OCI-LY1 (cell line): ENCODE data around the gene RPL26.
A peak's percentile ranks its signal among the peaks of the same experiment; 100 is the strongest.

ENCODE experiments used
- H2AFZ ChIP-seq: fragments of 200-600 bp; sonication (generic), shearing (Covaris generic); 2 replicates; pipeline ENCODE4 v1.6.0; 2014; ENCODE audit warnings: antibody characterized with exemption, mild to moderate bottlenecking, low read length
- H3F3A ChIP-seq: fragments of 200-600 bp; sonication (generic), shearing (Covaris generic); 2 replicates; pipeline ENCODE4 v1.6.0; 2014; ENCODE audit warnings: mild to moderate bottlenecking, antibody characterized with exemption, low read length, moderate library complexity; ENCODE audit not compliant: insufficient read depth
- H3K27ac ChIP-seq: fragments of 200-600 bp; sonication (generic); 2 replicates; pipeline ENCODE4 v1.5.1; 2014; ENCODE audit warnings: low read length, mixed run types, mild to moderate bottlenecking, low read depth; ENCODE audit not compliant: poor library complexity, severe bottlenecking
- H3K27me3 ChIP-seq: fragments of 200-600 bp; sonication (generic); 2 replicates; pipeline ENCODE4 v1.6.0; 2014; ENCODE audit warnings: antibody characterized with exemption, mild to moderate bottlenecking, low read length, moderate library complexity; ENCODE audit not compliant: insufficient read depth
- H3K36me3 ChIP-seq: fragments of 200-600 bp; sonication (generic); 2 replicates; pipeline ENCODE4 v1.6.1; 2014; ENCODE audit warnings: mild to moderate bottlenecking, antibody characterized with exemption, low read length, moderate library complexity, mixed read lengths; ENCODE audit not compliant: insufficient read depth
- H3K4me1 ChIP-seq: fragments of 200-600 bp; sonication (generic); 2 replicates; pipeline ENCODE4 v1.5.1; 2014; ENCODE audit warnings: mild to moderate bottlenecking, low read length, moderate library complexity; ENCODE audit not compliant: insufficient read depth, severe bottlenecking
- H3K4me2 ChIP-seq: fragments of 200-600 bp; sonication (generic), shearing (Covaris generic); 2 replicates; pipeline ENCODE4 v1.6.1; 2014; ENCODE audit warnings: low read length
- H3K4me3 ChIP-seq: fragments of 200-600 bp; sonication (generic); 2 replicates; pipeline ENCODE4 v1.5.1; 2014; ENCODE audit warnings: low read length, low read depth, mild to moderate bottlenecking, mixed read lengths; ENCODE audit not compliant: poor library complexity, severe bottlenecking
- H3K79me2 ChIP-seq: fragments of 200-600 bp; shearing (Covaris generic); 2 replicates; pipeline ENCODE4 v1.6.1; 2016; ENCODE audit warnings: mixed run types, low read length, mixed read lengths; ENCODE audit not compliant: insufficient read depth
- H3K9ac ChIP-seq: fragments of 200-600 bp; sonication (generic), shearing (Covaris generic); 2 replicates; pipeline ENCODE4 v1.6.1; 2014; ENCODE audit warnings: mild to moderate bottlenecking, low read length, mixed read lengths
- H3K9me2 ChIP-seq: fragments of 200-600 bp; sonication (generic), shearing (Covaris generic); 2 replicates; pipeline ENCODE4 v1.6.1; 2014; ENCODE audit warnings: low read depth, mild to moderate bottlenecking, low read length, mixed read lengths
- H3K9me3 ChIP-seq: fragments of 200-600 bp; shearing (Covaris generic); 2 replicates; pipeline ENCODE4 v1.6.1; 2014; ENCODE audit warnings: low read length, mixed read lengths
- H4K20me1 ChIP-seq: fragments of 200-600 bp; sonication (generic), shearing (Covaris generic); 2 replicates; pipeline ENCODE4 v1.6.0; 2016; ENCODE audit warnings: mild to moderate bottlenecking, low read length; ENCODE audit not compliant: insufficient read depth
- CTCF ChIP-seq: fragments of 200-600 bp; sonication (generic), shearing (Covaris generic); IDR thresholded peaks from 2 replicates; pipeline ENCODE4 v1.5.1; 2017; ENCODE audit warnings: mild to moderate bottlenecking, antibody characterized with exemption, low read length, moderate library complexity, mixed read lengths
- EZH2 ChIP-seq: fragments of 200-600 bp; sonication (generic), shearing (Covaris generic); IDR thresholded peaks from 2 replicates; pipeline ENCODE4 v1.8.0; 2017; ENCODE audit warnings: borderline replicate concordance, mixed run types, mild to moderate bottlenecking, antibody characterized with exemption, low read length, moderate library complexity, mixed read lengths

RPL26 gene

GRCh38 chr17:8383143-8383822 lies at the start of gene RPL26:
TSS of gene RPL26 (minus strand) at chr17:8383193. CDS start at chr17:8382310, 883 bp downstream.
- peaks cover 44% of the 10 kb centered on the region for H3K36me3 ChIP-seq
- H3K9me2 ChIP-seq = no peaks in the 10 kb centered on the region
- peaks cover 19% of the 10 kb centered on the region for H3K79me2 ChIP-seq
- peak within 1 kb of the TSS; percentile 68; the same call in 1 of the 2 replicates for H2AFZ ChIP-seq
- TF ChIP-seq CTCF = peak; percentile 98
- TF ChIP-seq EZH2 = no peak
- H3K27me3 ChIP-seq = no peaks in the 10 kb centered on the region
- H3K4me2 ChIP-seq = peak within 1 kb of the TSS; percentile 87
- peak within 1 kb of the TSS; percentile 65 for H3K27ac ChIP-seq
- no peaks in the 10 kb centered on the region for H4K20me1 ChIP-seq
- peak within 1 kb of the TSS; percentile 96 for H3K9ac ChIP-seq
- peaks cover 40% of the 10 kb centered on the region for H3K4me1 ChIP-seq
- peak within 1 kb of the TSS; percentile 89 for H3K4me3 ChIP-seq
- 0 out of 2 replicates have a peak, but pooled peaks cover 8% of the 10 kb centered on the region for H3F3A ChIP-seq
- no peaks in the 10 kb centered on the region for H3K9me3 ChIP-seq

- TF ChIP-seq EZH2 (no peak), CTCF (no peak)
- H3K9me3 ChIP-seq = no peaks in the 10 kb centered on the region
- no peak overlapping the region for H3K4me2 ChIP-seq
- peaks cover 4% of the 10 kb centered on the region; the same call in 1 of the 2 replicates for H3K27me3 ChIP-seq
- H2AFZ ChIP-seq = no peak overlapping the region
- no peaks in the 10 kb centered on the region for H4K20me1 ChIP-seq
- no peak overlapping the region for H3K27ac ChIP-seq
- no peak overlapping the region for H3K4me3 ChIP-seq
- H3F3A ChIP-seq = no peaks in the 10 kb centered on the region
- H3K36me3 ChIP-seq = no peaks in the 10 kb centered on the region
- peaks cover 6% of the 10 kb centered on the region for H3K4me1 ChIP-seq
- no peaks in the 10 kb centered on the region for H3K9me2 ChIP-seq
- H3K79me2 ChIP-seq = no peaks in the 10 kb centered on the region
- H3K9ac ChIP-seq = no peak overlapping the region
These were observed 48.0 kb upstream of the RPL26 start for GRCh38 chr17:8430966-8431365.

GRCh38 chr17:8426802-8427201 lies 43.8 kb upstream of the RPL26 start:
- no peaks in the 10 kb centered on the region for H3K36me3 ChIP-seq
- no peaks in the 10 kb centered on the region for H3K4me1 ChIP-seq
- no peak overlapping the region for H3K9ac ChIP-seq

More at GRCh38 chr17:8426802-8427201, 43.8 kb upstream of the RPL26 start:
- Histone ChIP-seq H2AFZ (no peak overlapping the region), H3K9me2 (no peaks in the 10 kb centered on the region), H3F3A (no peaks in the 10 kb centered on the region), H3K4me2 (no peak overlapping the region), H3K79me2 (no peaks in the 10 kb centered on the region), H3K9me3 (no peaks in the 10 kb centered on the region), H3K27me3 (peaks cover 4% of the 10 kb centered on the region; the same call in 1 of the 2 replicates), H3K4me3 (no peak overlapping the region), H3K27ac (no peak overlapping the region), H4K20me1 (no peaks in the 10 kb centered on the region)
- TF ChIP-seq EZH2 (no peak), CTCF (no peak)
